HepG2 (cell line): Measurements from ENCODE around the gene EEA1. TPM values are rescaled to one million over a fixed set of nuclear protein-coding genes. Genes with fewer than 3 reads are reported as not detected.
A peak's percentile ranks its signal among the peaks of the same experiment; 100 is the strongest.

ENCODE experiments used
- ATRX ChIP-seq: sonication (generic); formaldehyde crosslinking; IDR thresholded peaks from 2 replicates; pipeline ENCODE4 v1.4.0; 2020; ENCODE audit warnings: missing genetic modification reagents, borderline replicate concordance
- BCL6 ChIP-seq: IDR thresholded peaks from 2 replicates; pipeline ENCODE4 v1.6.1; 2016; ENCODE audit warnings: missing genetic modification reagents, missing compliant biosample characterization
- GATAD1 ChIP-seq: IDR thresholded peaks from 2 replicates; pipeline ENCODE4 v1.6.1; 2016; ENCODE audit warnings: missing genetic modification reagents, missing compliant biosample characterization
- HINFP ChIP-seq: sonication (generic); formaldehyde crosslinking; IDR thresholded peaks from 2 replicates; pipeline ENCODE4 v1.4.0; 2020; ENCODE audit warnings: low read depth, mild to moderate bottlenecking, missing genetic modification reagents
- KLF16 ChIP-seq, 2 experiments: sonication (generic) in 1 of 2; formaldehyde crosslinking in 1 of 2; IDR thresholded peaks; 2 replicates each; pipeline versions ENCODE4 v1.6.1 to v1.8.0; 2016 to 2023; ENCODE audit warnings: missing genetic modification reagents in 2 of 2, missing compliant biosample characterization in 1 of 2
- NAIF1 ChIP-seq: sonication (generic); formaldehyde crosslinking; IDR thresholded peaks from 2 replicates; pipeline ENCODE4 v1.5.0; 2020; ENCODE audit warnings: mild to moderate bottlenecking, missing genetic modification reagents, borderline replicate concordance
- NFIC ChIP-seq: IDR thresholded peaks from 2 replicates; pipeline ENCODE4 v1.6.1; 2012; ENCODE audit warnings: mild to moderate bottlenecking, low read length, inconsistent platforms
- NR3C1 ChIP-seq: sonication (generic); formaldehyde crosslinking; IDR thresholded peaks from 2 replicates; pipeline ENCODE4 v1.4.0; 2020; ENCODE audit warnings: missing genetic modification reagents
- PBX2 ChIP-seq: IDR thresholded peaks from 2 replicates; pipeline ENCODE4 v1.6.1; 2016; ENCODE audit warnings: control low read depth
- PITX1 ChIP-seq: sonication (generic); formaldehyde crosslinking; IDR thresholded peaks from 2 replicates; pipeline ENCODE4 v1.5.1; 2020; ENCODE audit warnings: mild to moderate bottlenecking, missing genetic modification reagents
- PPARG ChIP-seq: conservative IDR thresholded peaks from 2 replicates; pipeline ENCODE4 v1.6.1; 2016; ENCODE audit warnings: missing biosample characterization, missing genetic modification reagents
- RAD51 ChIP-seq: fragments of 450-650 bp; IDR thresholded peaks from 2 replicates; pipeline ENCODE4 v1.6.1; 2016; ENCODE audit warnings: borderline replicate concordance
- RFX3 ChIP-seq: IDR thresholded peaks from 2 replicates; pipeline ENCODE4 v1.6.1; 2016; ENCODE audit warnings: missing biosample characterization, missing genetic modification reagents
- SATB2 ChIP-seq: sonication (generic); formaldehyde crosslinking; IDR thresholded peaks from 2 replicates; pipeline ENCODE4 v1.5.0; 2020; ENCODE audit warnings: missing genetic modification reagents
- SP5 ChIP-seq: IDR thresholded peaks from 2 replicates; pipeline ENCODE4 v1.6.1; 2016; ENCODE audit warnings: low read depth, borderline replicate concordance
- SSRP1 ChIP-seq: IDR thresholded peaks from 2 replicates; pipeline ENCODE4 v1.6.1; 2016; ENCODE audit warnings: control low read depth
- TEAD2 ChIP-seq: sonication (generic); formaldehyde crosslinking; IDR thresholded peaks from 2 replicates; pipeline ENCODE4 v1.9.0; 2021; ENCODE audit warnings: missing genetic modification reagents
- U2AF1 ChIP-seq: fragments of 200-400 bp; formaldehyde crosslinking; optimal IDR thresholded peaks from 2 replicates; pipeline ENCODE3; 2017; ENCODE audit warnings: mild to moderate bottlenecking, low read depth, low read length
- ZC3H4 ChIP-seq: sonication (generic); formaldehyde crosslinking; IDR thresholded peaks from 2 replicates; pipeline ENCODE4 v1.4.0; 2020; ENCODE audit warnings: missing genetic modification reagents, borderline replicate concordance
- ZNF235 ChIP-seq: sonication (generic); formaldehyde crosslinking; IDR thresholded peaks from 2 replicates; pipeline ENCODE4 v1.8.1; 2023; ENCODE audit warnings: mild to moderate bottlenecking, missing genetic modification reagents, borderline replicate concordance
- ZNF260 ChIP-seq: sonication (generic); formaldehyde crosslinking; IDR thresholded peaks from 2 replicates; pipeline ENCODE4 v1.4.0; 2020; ENCODE audit warnings: missing genetic modification reagents, low read depth, mild to moderate bottlenecking, borderline replicate concordance
- ZNF3 ChIP-seq: IDR thresholded peaks from 2 replicates; pipeline ENCODE4 v1.7.0; 2017; ENCODE audit warnings: inconsistent platforms
- ZNF562 ChIP-seq: sonication (generic); formaldehyde crosslinking; IDR thresholded peaks from 2 replicates; pipeline ENCODE4 v1.8.0; 2022; ENCODE audit warnings: missing genetic modification reagents, borderline replicate concordance
- ZNF577 ChIP-seq: sonication (generic); formaldehyde crosslinking; IDR thresholded peaks from 2 replicates; pipeline ENCODE4 v1.4.0; 2020; ENCODE audit warnings: mild to moderate bottlenecking, low read depth, missing genetic modification reagents, borderline replicate concordance
- ZNF615 ChIP-seq: sonication (generic); formaldehyde crosslinking; IDR thresholded peaks from 2 replicates; pipeline ENCODE4 v1.5.0; 2020; ENCODE audit warnings: mild to moderate bottlenecking, missing genetic modification reagents, borderline replicate concordance
- ZNF644 ChIP-seq: IDR thresholded peaks from 2 replicates; pipeline ENCODE4 v1.6.1; 2016; ENCODE audit warnings: low read depth
- ZNF713 ChIP-seq: sonication (generic); formaldehyde crosslinking; IDR thresholded peaks from 2 replicates; pipeline ENCODE4 v1.4.0; 2020; ENCODE audit warnings: mild to moderate bottlenecking, missing genetic modification reagents
- polyA plus RNA-seq, 8 experiments: library from polyadenylated mRNA; depleted of rRNA in 3 of 8; stranded (reverse) in 7 of 8; unstranded in 1 of 8; fragments of >200 nt; fragmentation: Illumina TruSeq in 4 of 8; extraction: Trizol in 4 of 8; gene quantifications; 2 replicates each; pipeline versions ENCODE4 v1.2.1 to v1.2.3, GENCODE V29; 2011 to 2016; ENCODE audit warnings: low read depth in 4 of 8, missing spikeins in 1 of 8, mixed read lengths in 1 of 8; ENCODE audit not compliant: insufficient read depth in 1 of 8
- total RNA-seq, 5 experiments: library from RNA; depleted of rRNA; stranded (reverse); fragments of >200 nt; fragmentation: Illumina TruSeq; extraction: Trizol; gene quantifications; 2 replicates each; pipeline ENCODE4 v1.2.3, GENCODE V29; 2016; ENCODE audit warnings: low read depth in 1 of 5
- TF ChIP-seq, protein P1 (sequence below): sonication (generic); formaldehyde crosslinking; IDR thresholded peaks from 2 replicates; pipeline ENCODE4 v1.8.1; 2023; ENCODE audit warnings: mild to moderate bottlenecking, inconsistent platforms, moderate library complexity, missing genetic modification reagents, borderline replicate concordance
- TF ChIP-seq, protein P2 (sequence below): sonication (generic); formaldehyde crosslinking; IDR thresholded peaks from 2 replicates; pipeline ENCODE4 v1.4.0; 2020; ENCODE audit warnings: missing genetic modification reagents

Gene EEA1
- total and polyA plus RNA-seq, 2 of the 13 experiments (the other 11 are each of a cell fraction or from before 2014, with no cell fraction given), result 5.0 to 19.3 TPM

DNA sequence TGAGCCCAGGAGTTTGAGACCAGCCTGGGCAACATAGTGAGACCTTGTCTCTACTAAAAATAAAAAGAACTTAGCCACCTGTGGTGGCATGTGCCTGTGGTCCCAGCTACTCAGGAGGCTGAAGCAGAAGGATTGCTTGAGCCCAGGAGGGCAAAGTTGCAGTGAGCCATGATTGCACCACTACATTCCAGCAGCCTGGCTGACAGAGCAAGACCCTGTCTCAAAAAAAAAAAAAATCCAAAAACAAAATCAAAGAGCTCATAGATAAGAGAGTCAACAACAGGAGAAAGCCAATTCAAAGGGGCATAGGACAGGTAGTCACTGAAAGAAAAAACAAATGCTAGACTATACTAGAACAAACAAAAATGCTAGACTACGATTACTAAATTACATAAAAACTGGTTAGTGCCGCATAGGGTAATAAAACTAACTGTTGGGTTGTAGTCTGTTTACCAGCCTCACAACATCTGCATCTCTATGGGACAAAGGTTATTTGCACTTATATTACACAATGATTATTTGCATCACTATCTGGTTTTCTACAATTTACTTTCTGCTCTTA lies 16.6 kb upstream of the EEA1 start (continued):
- TF ChIP-seq ZC3H4 (CRISPR knock-in tag) (no peak), ZNF615 (CRISPR knock-in tag) (no peak), NFIC (peak; percentile 80), RAD51 (no peak), HINFP (no peak), ZNF260 (CRISPR knock-in tag) (no peak), RFX3 (no peak), PPARG (CRISPR knock-in tag) (peak; percentile 96), KLF16 (CRISPR knock-in tag; IDR thresholded peaks at IDR 0.05) (peak in 1 of 2 experiments; percentile 80; a peak in 1 of 4 replicates), BCL6 (CRISPR knock-in tag) (peak; percentile 72; the same call in 1 of the 2 replicates), NR3C1 (CRISPR knock-in tag) (no peak), ZNF577 (no peak), ZNF644 (CRISPR knock-in tag) (peak; percentile 74; the same call in 1 of the 2 replicates), SATB2 (CRISPR knock-in tag) (no peak), SSRP1 (CRISPR knock-in tag) (no peak), ATRX (no peak), GATAD1 (CRISPR knock-in tag) (no peak), U2AF1 (no peak), ZNF562 (CRISPR knock-in tag) (no peak), ZNF235 (no peak), NAIF1 (CRISPR knock-in tag) (peak; percentile 74; the same call in 1 of the 2 replicates), TEAD2 (CRISPR knock-in tag) (no peak), PBX2 (CRISPR knock-in tag) (no peak), ZNF713 (CRISPR knock-in tag) (no peak), ZNF3 (CRISPR knock-in tag) (0 out of 2 replicates have a peak, but pooled peaks have one; percentile 44), SP5 (CRISPR knock-in tag) (peak; percentile 57; the same call in 1 of the 2 replicates), PITX1 (CRISPR knock-in tag) (peak; percentile 86)
- TF ChIP-seq, protein P1, sequence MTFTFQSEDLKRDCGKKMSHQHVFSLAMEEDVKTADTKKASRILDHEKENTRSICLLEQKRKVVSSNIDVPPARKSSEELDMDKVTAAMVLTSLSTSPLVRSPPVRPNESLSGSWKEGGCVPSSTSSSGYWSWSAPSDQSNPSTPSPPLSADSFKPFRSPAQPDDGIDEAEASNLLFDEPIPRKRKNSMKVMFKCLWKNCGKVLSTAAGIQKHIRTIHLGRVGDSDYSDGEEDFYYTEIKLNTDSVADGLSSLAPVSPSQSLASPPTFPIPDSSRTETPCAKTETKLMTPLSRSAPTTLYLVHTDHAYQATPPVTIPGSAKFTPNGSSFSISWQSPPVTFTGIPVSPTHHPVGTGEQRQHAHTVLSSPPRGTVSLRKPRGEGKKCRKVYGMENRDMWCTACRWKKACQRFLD (CRISPR knock-in tag), result no peak
- TF ChIP-seq, protein P2, sequence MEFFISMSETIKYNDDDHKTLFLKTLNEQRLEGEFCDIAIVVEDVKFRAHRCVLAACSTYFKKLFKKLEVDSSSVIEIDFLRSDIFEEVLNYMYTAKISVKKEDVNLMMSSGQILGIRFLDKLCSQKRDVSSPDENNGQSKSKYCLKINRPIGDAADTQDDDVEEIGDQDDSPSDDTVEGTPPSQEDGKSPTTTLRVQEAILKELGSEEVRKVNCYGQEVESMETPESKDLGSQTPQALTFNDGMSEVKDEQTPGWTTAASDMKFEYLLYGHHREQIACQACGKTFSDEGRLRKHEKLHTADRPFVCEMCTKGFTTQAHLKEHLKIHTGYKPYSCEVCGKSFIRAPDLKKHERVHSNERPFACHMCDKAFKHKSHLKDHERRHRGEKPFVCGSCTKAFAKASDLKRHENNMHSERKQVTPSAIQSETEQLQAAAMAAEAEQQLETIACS, result no peak
